Activated CD4-positive, alpha-beta T cell treated with anti-CD3 and anti-CD28 coated beads, Interleukin-2, amount 50 U/mL, for 16 hours (primary cell): ENCODE data around the gene PARK7.

Experiments
- DNase-seq: peaks from one replicate; pipeline ENCODE4 v3.0.0-alpha.2; 2020

PARK7 gene

GRCh38 chr1:8011016-8011415 lies 49.5 kb downstream of the PARK7 start:
- DNase-seq = no peak

- no peak for DNase-seq
Observed at GRCh38 chr1:8011923-8012858, 50.7 kb downstream of the PARK7 start.

GRCh38 chr1:8012955-8013354 lies 51.4 kb downstream of the PARK7 start:
- no peak for DNase-seq

- no peak for DNase-seq
Observed at GRCh38 chr1:8013399-8013798, 51.9 kb downstream of the PARK7 start.

- DNase-seq = no peak
Observed at GRCh38 chr1:8013800-8014199, 52.3 kb downstream of the PARK7 start.

- no peak for DNase-seq
Observed at GRCh38 chr1:8014381-8014988, 53.0 kb downstream of the PARK7 start.

GRCh38 chr1:8015036-8015808 lies 53.7 kb downstream of the PARK7 start:
- peak; percentile 62 for DNase-seq

GRCh38 chr1:8015809-8016165 lies 54.3 kb downstream of the PARK7 start:
- DNase-seq = no peak

- DNase-seq = no peak
Observed at GRCh38 chr1:8016210-8016894, 54.8 kb downstream of the PARK7 start.

- DNase-seq = no peak
Observed at GRCh38 chr1:8016895-8017241, 55.4 kb downstream of the PARK7 start.

GRCh38 chr1:8017495-8018197 lies 56.1 kb downstream of the PARK7 start:
- DNase-seq = no peak

GRCh38 chr1:8018492-8019228 lies 57.1 kb downstream of the PARK7 start:
- DNase-seq = no peak

- DNase-seq = no peak
Observed at GRCh38 chr1:8019229-8019620, 57.7 kb downstream of the PARK7 start.

GRCh38 chr1:8020032-8020431 lies 58.5 kb downstream of the PARK7 start:
- no peak for DNase-seq

GRCh38 chr1:8021676-8022266 lies 60.3 kb downstream of the PARK7 start:
- no peak for DNase-seq

- DNase-seq = no peak
Observed at GRCh38 chr1:8022395-8023286, 61.1 kb downstream of the PARK7 start.

- no peak for DNase-seq
Observed at GRCh38 chr1:8023287-8023994, 61.9 kb downstream of the PARK7 start.

- no peak for DNase-seq
Observed at GRCh38 chr1:8023995-8024313, 62.4 kb downstream of the PARK7 start.

- no peak for DNase-seq
Observed at GRCh38 chr1:8024329-8024728, 62.8 kb downstream of the PARK7 start.
